ENCODE data around the gene GSTM5.

GSTM5 gene

DNA sequence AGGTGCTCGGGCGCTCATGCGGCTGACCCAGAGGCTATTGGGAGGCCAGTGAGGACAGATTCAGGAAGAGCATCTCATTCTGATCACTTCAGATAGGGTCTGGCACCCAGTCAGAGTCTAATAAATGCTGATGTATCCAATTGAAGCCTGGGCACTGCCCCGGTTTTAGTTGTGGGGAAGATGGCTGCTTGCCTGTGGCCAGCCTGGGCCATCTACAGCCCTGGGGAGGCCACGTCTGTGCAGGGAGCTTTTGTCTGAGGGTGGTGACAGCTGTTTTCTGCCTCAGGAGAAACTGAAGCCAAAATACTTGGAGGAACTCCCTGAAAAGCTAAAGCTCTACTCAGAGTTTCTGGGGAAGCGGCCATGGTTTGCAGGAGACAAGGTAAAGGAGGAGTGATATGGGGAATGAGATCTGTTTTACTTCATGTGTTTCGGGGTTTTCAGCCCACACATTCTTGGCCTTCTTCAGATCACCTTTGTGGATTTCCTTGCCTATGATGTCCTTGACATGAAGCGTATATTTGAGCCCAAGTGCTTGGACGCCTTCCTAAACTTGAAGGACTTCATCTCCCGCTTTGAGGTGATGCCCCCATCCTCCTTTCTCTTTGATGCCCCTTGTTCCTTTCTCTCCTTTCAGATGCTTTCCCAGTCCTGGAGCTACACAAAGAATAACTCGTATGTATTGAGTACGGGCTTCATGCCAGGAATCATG lies 2.8 kb downstream of the GSTM5 start:
- ChIA-PET CTCF (no interaction called here), POLR2A (no interaction called here)

DNA sequence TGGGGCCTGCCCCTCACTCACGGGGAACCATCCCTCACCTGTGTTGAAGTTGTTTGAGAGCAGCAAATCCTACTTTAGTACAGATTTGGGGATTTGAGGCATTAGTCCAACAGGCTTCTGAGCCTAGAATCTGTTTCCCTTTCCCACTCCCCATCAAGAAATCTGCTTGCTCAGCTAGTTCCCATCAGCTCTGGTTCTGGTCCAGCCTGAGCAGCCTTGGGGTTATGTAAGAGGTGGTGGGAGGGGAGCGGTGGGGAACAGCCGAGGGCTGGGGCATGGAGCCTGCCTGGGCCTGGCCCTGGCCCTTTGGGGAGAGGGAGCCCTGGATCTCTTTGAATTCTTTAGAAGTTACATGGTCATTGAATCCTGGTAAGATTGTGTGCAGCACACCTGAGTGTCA lies 4.1 kb downstream of the GSTM5 start:
- ChIA-PET POLR2A (no interaction called here), CTCF (interaction anchor here (1.4 to 2.6 kb wide), 3 partner anchors 76 to 295 kb away, joined by 3 to 11 read pairs (median 3); partner anchors contain the start of gene AHCYL1)
- DNase-seq (ENCODE audit: extremely low spot score) = no peak
- TF ChIP-seq, protein P1, sequence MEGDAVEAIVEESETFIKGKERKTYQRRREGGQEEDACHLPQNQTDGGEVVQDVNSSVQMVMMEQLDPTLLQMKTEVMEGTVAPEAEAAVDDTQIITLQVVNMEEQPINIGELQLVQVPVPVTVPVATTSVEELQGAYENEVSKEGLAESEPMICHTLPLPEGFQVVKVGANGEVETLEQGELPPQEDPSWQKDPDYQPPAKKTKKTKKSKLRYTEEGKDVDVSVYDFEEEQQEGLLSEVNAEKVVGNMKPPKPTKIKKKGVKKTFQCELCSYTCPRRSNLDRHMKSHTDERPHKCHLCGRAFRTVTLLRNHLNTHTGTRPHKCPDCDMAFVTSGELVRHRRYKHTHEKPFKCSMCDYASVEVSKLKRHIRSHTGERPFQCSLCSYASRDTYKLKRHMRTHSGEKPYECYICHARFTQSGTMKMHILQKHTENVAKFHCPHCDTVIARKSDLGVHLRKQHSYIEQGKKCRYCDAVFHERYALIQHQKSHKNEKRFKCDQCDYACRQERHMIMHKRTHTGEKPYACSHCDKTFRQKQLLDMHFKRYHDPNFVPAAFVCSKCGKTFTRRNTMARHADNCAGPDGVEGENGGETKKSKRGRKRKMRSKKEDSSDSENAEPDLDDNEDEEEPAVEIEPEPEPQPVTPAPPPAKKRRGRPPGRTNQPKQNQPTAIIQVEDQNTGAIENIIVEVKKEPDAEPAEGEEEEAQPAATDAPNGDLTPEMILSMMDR (IDR thresholded peaks at IDR 0.05; ENCODE audit: control extremely low read depth, extremely low read depth, low read depth, missing control alignments) = no peak

More for the DNA sequence above, 2.8 kb downstream of the GSTM5 start:
- TF ChIP-seq, protein P1 (IDR thresholded peaks at IDR 0.05; ENCODE audit: control extremely low read depth, extremely low read depth, low read depth, missing control alignments) = no peak
- no peak for DNase-seq (ENCODE audit: extremely low spot score)

DNA sequence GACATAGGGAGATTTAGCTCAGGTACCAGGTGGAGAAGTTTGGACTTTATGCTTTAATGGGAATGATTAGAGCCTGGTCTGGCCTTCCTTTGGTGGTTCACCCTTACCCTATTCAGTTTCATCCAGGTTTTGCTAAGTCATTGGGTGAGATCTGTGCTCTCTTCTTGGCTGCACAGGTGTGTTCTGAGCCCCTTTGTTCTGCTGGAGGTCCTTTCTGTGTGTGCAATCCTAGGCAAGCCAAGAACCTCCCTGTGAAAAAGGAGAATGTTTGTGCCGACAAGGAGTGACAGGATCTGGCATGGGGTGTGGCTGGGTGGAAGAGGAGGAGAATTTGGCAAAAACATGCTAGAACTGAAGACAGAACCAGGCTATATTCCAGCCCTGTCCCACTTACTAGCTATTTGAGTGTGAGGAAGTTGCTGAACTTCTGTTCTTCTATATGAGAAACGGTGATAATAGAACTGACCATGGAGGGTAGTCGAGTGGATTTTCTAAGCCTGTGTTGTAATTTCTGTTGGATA lies 4.6 kb downstream of the GSTM5 start:
- no peak for DNase-seq (ENCODE audit: extremely low spot score)
- CTCF ChIA-PET = interaction anchor here (1.4 to 2.6 kb wide), 3 partner anchors 77 to 295 kb away, joined by 3 to 11 read pairs (median 3); partner anchors contain the start of gene AHCYL1
- TF ChIP-seq, protein P1 (IDR thresholded peaks at IDR 0.05; ENCODE audit: control extremely low read depth, extremely low read depth, low read depth, missing control alignments) = no peak
- POLR2A ChIA-PET = no interaction called here

DNA sequence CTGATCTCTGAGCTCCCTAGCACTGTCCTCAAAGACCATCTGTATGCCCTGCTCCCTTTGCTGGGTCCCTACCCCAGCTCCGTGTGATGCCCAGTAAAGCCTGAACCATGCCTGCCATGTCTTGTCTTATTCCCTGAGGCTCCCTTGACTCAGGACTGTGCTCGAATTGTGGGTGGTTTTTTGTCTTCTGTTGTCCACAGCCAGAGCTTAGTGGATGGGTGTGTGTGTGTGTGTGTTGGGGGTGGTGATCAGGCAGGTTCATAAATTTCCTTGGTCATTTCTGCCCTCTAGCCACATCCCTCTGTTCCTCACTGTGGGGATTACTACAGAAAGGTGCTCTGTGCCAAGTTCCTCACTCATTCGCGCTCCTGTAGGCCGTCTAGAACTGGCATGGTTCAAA lies 5.7 kb downstream of the GSTM5 start:
- CTCF ChIA-PET = interaction anchor here (0.6 to 2.6 kb wide), 5 partner anchors 50 to 267 kb away, joined by 3 to 11 read pairs (median 3); partner anchors contain the start of genes AHCYL1 and GSTM2
- POLR2A ChIA-PET = no interaction called here
- DNase-seq (ENCODE audit: extremely low spot score) = no peak
- TF ChIP-seq, protein P1 (IDR thresholded peaks at IDR 0.05; ENCODE audit: control extremely low read depth, extremely low read depth, low read depth, missing control alignments) = no peak

DNA sequence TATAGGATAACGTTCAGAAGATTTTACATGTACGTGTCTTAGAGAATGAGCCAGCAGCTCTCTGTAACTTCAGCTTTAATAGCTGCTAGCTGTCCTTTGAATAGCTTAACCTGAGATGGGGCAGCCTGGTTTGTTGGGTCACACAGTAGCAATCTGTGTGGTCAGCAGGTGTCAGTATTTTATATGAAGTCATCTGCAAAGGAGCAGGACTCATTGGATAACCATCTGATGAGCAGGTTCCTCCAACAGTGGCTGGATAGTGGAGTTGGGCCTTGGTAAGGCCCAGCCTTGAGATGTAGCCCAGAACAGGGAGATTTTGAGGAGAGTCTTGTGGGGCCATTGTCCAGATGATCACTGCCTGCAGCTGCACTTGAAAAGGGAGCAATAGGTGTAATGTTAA lies 6.4 kb downstream of the GSTM5 start:
- POLR2A ChIA-PET = no interaction called here
- TF ChIP-seq, protein P1 (IDR thresholded peaks at IDR 0.05; ENCODE audit: control extremely low read depth, extremely low read depth, low read depth, missing control alignments) = no peak
- CTCF ChIA-PET = interaction anchor here (0.9 to 2.6 kb wide), 2 partner anchors 79 to 265 kb away, joined by 3 to 11 read pairs; no protein-coding TSS in a partner anchor
- DNase-seq (ENCODE audit: extremely low spot score) = no peak

DNA sequence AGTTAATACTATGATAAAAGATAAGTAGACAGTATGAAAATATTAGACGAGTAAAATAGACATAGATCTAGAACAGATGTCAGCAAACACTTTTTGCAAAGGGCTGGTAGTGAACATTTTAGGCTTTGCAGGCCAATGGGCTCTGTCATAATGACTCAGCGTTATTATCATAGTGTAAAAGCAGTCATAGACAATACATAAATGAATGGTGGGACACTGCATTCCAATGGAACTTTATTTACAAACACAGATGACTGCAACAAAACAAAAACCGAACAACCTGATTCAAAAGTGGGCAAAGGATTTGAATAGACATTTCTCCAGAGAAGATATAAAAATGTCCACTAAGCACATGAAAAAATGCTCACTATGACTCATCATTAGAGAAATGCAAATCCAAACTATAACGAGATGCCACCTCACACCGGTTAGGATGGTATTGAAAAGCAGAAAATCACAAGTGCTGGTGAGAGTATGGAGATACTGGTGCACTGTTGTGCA lies 7.3 kb downstream of the GSTM5 start:
- TF ChIP-seq, protein P1 (IDR thresholded peaks at IDR 0.05; ENCODE audit: control extremely low read depth, extremely low read depth, low read depth, missing control alignments) = no peak
- CTCF ChIA-PET = interaction anchor here (0.9 to 1.3 kb wide), 3 partner anchors 56 to 79 kb away, joined by 3 to 4 read pairs (median 3); no protein-coding TSS in a partner anchor
- no peak for DNase-seq (ENCODE audit: extremely low spot score)
- POLR2A ChIA-PET = no interaction called here

Data from GM10248 (cell line).